ENCODE results near the gene OPALIN.
A peak's percentile ranks its signal among the peaks of the same experiment; 100 is the strongest.

Gene OPALIN

DNA sequence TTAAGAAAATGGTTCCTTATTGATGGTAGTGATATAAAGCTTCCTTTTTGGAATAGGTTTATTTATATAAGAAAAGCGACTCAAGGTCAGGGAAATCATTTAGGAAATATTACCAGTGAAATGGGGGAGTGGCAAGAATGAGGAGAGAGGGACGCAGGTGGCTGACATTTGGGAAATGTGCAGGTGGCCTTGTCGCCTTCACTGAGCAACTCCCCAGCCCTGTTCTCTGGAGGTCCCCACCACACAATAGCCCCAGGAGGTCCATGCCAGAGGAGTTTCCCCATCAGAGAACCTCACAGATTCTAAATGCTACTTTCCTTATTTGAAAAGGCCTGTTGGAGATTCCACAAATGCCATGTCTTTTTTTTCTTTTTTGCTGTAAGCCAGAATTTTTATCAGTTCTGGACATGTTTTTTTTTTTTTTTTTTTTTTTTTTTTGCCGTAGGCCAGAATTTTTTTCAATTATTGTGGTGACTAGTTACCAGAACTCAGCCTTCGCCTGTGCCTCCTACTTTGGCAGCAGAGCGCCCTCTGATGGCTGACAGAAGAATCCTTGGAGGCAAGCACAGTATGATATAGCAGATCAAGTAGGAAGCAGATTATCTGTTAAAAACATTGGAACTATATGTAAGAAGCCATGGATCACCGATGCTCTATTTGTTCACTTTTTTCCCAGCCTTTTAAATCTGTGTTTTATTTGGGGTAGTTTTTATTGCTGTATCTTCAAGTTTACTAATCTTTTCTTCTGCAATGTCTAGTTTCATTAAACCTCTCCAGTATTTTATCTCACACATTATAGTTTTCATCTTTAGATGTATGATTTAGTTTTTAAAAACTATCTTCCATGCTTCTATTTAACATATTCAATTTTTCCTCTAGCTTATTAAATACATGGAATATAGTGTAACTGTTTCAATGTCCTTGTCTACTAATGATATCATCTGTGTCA, 18.6 kb downstream of the OPALIN start:
- FAIRE-seq (peak; percentile 61), DNase-seq (ENCODE audit: insufficient read length, low spot score) (peak; percentile 31)
- TF ChIP-seq, protein P1, sequence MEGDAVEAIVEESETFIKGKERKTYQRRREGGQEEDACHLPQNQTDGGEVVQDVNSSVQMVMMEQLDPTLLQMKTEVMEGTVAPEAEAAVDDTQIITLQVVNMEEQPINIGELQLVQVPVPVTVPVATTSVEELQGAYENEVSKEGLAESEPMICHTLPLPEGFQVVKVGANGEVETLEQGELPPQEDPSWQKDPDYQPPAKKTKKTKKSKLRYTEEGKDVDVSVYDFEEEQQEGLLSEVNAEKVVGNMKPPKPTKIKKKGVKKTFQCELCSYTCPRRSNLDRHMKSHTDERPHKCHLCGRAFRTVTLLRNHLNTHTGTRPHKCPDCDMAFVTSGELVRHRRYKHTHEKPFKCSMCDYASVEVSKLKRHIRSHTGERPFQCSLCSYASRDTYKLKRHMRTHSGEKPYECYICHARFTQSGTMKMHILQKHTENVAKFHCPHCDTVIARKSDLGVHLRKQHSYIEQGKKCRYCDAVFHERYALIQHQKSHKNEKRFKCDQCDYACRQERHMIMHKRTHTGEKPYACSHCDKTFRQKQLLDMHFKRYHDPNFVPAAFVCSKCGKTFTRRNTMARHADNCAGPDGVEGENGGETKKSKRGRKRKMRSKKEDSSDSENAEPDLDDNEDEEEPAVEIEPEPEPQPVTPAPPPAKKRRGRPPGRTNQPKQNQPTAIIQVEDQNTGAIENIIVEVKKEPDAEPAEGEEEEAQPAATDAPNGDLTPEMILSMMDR (IDR thresholded peaks at IDR 0.05; ENCODE audit: insufficient read depth, missing control alignments), result peak; percentile 76

- TF ChIP-seq, protein P1 (IDR thresholded peaks at IDR 0.05; ENCODE audit: insufficient read depth, missing control alignments), result no peak
- DNase-seq (ENCODE audit: insufficient read length, low spot score) (no peak), FAIRE-seq (no peak)
These were observed 19.4 kb downstream of the OPALIN start for GRCh38 chr10:96339383-96339782.

DNA sequence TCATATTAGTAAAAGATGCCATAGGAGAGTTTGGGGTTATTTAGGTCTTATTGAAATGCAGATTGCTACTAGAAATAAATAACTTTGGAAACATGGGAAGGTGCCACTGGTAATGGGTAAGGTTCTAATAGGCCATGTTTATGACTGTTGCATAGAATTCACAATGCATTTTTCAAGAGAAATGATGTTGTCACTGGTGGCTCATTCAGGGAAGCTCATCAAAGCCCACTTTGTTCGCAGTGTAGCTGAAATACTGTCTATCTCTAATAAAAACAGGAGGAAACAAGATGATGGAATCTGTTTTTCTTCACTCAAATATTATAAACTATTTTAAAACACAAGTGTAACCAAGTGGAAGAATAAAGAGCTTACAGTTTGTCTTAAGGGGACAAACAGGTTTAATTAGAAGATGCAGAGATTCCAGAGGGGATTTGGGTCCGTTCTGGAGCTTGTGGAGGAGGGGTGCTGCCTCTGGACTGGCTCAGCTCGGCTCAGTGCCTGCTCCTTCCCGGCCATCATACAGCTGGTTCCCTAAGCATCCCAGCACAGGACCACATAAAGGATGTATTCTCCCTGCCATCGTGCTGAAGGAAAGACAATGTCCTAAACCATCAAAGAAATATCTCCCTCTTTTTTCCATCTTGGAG, 20.4 kb downstream of the OPALIN start:
- TF ChIP-seq, protein P1 (IDR thresholded peaks at IDR 0.05; ENCODE audit: insufficient read depth, missing control alignments), result no peak
- no peak for FAIRE-seq
- DNase-seq (ENCODE audit: insufficient read length, low spot score), result no peak

DNA sequence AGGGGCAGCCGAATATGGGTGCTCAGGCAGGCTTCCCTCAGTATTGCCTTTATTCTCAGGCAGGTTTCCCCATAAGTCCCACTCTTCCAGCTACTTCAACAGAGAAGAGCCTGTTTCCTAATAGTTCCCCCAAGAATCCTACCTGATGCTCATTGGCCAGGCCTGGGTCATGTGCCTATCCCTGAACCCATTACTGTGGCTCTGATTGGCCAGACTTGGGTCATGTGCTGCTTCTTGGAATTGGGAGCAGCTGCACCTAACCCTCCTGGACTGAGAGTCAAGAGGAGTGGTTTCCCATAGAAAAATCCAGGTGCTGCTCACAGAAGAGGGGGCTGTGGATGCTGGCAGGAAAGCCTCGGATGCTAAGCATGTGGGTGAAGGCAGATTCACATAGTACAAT, 21.7 kb downstream of the OPALIN start:
- TF ChIP-seq, protein P1 (IDR thresholded peaks at IDR 0.05; ENCODE audit: insufficient read depth, missing control alignments), result no peak
- DNase-seq (ENCODE audit: insufficient read length, low spot score) (no peak), FAIRE-seq (no peak)

DNA sequence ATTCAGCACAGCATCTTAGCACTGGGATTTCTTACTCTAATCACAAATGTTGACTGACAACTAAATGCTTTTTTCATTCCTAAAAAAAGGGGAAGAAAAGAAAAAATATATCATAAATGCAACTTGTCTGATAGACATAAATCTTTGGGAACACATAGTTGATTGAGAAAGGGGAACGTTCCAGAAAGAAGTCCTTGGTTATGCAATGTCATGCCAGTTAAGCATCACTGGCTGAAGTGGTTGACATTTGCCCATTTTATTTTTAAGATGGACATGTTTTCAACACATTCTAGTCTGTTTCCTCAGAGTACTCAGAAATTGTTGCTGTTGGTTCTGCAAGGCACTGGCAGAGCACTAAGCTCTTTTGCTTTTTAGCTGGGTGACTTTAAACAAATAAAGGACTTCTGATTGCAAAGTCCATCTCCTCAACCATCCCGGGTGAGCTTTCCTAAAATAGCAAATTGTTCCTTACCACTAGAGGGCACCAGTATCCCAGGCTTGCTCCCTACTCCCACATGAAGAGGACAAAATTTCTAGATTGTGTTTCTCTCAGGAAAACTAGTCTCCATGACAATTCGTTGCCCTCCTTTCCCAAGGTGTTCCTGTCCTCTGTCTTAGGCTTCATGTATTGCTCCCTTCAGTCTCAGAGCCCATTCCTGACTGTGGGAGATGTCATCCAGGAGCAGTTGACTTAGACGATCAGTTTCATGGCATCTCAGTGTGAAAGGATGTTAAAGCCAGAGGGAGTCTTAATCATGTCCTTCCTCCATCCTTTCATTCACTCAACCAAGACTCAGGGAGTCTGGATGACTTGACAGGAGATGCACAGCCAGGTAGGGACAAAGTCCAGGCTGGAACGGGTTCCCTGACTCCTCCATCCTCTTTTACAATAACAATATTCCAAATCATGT, 23.9 kb downstream of the OPALIN start:
- FAIRE-seq (no peak), DNase-seq (ENCODE audit: insufficient read length, low spot score) (peak; percentile 32)
- TF ChIP-seq, protein P1 (IDR thresholded peaks at IDR 0.05; ENCODE audit: insufficient read depth, missing control alignments), result peak; percentile 64

GRCh38 chr10:96333101-96333500, 25.7 kb downstream of the OPALIN start:
- DNase-seq (ENCODE audit: insufficient read length, low spot score) (no peak), FAIRE-seq (no peak)
- TF ChIP-seq, protein P1 (IDR thresholded peaks at IDR 0.05; ENCODE audit: insufficient read depth, missing control alignments), result no peak
